Suppressor macrophage (primary cell): ENCODE measurements around the gene LMO7.

Source experiments
- DNase-seq, 4 experiments: peaks; one replicate each; pipeline ENCODE4 v3.0.0-alpha.2; 2020 to 2022

LMO7 gene

DNA sequence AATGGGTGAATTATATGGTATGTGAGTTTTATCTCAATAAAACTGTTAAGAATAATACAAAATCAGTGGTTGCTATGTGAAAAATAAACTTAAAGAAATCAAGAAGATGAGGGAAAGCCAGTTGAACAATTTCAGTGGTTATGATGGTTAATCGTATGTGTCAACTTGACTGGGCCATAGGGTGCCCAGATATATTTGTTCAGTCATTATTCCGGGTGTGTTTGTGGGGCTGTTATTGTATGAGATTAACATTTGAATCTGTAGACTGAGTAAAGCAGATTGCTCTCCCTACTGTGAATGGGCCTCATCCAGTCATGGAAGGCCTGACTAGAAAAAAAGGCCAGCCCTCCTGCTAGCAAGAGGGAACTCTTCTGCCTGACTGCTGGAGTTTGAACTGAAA lies 109.3 kb downstream of the LMO7 start:
- DNase-seq: no peak

DNA sequence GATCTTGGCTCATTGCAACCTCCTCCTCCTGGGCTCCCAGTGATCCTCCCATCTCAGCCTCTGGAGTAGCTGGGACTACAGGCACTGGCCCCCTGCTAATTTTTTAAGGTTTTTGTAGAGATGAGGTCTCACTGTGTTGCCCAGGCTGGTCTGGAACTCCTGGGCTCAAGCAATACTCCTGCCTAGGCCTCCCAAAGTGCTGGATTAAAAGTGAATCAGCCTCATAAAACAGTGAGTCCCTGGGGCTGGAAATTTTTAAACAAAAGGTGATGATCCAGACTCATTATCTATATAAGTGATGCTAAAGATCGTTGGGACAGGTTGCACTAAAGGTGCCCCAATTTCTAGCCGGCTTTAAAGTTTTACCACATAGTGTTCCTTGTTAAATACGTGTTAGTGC lies 112.7 kb downstream of the LMO7 start:
- no peak for DNase-seq

DNA sequence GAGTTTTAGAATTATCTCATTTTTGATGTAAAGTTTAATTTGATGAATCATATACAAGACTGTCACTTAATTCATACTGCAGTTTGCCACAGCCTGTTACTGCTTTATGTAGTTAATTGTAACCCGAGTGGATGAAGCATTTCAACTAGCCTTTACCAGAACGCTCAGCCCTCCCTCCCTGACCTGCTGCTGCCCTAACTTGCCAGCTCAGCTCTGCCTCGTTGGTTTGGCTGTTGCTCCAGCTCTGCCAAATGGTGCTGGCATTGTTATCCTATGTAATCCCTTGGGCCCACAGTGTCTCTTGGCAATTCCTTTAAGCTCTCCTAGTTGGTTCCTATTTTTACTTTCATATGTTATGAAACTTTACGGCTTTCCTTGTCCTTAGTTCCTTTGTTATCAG lies 113.3 kb downstream of the LMO7 start:
- DNase-seq: peak in 2 of 4 experiments; percentile 3 to 6

DNA sequence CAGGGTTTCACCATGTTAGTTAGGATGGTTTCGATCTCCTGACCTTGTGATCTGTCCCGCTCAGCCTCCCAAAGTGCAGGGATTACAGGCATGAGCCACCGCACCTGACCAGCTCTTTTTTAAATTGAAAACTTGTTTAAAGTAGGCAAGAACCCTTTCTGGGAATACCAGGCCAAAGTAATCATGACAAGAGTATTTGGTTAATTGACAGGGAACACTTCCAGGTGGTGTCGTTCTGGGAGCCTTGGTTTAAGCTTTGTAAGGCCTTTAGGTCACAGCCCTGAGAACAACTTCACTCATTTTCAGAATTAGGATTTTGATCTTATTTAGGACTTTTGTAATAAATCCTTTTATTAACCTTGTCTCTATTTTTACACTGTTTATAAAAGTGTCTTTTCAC lies 115.2 kb downstream of the LMO7 start:
- DNase-seq: no peak

DNA sequence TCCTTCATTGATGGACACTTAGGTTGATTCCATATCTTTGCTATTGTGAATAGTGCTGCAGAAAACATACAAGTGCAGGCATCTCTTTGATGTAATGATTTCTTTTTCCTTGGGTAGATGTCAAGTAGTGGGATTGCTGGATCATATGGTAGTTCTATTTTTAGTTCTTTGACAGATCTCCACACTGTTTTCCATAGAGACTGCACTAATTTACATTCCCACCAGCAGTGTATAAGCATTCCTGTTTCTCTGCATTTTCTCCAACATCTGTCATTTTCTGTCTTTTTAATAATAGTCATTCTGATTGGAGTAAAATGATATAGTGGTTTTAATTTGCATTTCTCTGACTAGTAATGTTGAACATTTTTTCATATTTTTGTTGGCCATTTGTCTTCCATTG lies 116.7 kb downstream of the LMO7 start:
- DNase-seq: no peak

DNA sequence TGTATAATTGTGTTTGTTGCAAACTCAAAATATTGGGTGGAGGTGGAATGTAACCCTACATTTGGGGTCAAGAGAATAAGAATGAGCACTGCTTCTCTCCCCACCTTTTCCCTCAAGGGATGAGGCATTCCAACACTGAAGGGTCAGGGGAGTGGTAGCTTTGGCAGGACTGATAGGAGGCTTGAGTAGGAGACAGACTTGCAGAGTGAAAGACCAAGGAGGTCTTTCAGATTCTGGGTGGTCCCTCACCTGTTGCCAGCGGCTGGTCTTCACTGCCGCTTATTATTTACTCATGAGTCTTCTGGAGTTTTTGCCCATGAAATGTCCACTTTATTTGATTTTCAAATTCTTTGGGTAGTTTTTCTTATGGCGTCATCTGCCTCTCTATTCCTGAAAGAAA lies 118.8 kb downstream of the LMO7 start:
- DNase-seq: no peak

DNA sequence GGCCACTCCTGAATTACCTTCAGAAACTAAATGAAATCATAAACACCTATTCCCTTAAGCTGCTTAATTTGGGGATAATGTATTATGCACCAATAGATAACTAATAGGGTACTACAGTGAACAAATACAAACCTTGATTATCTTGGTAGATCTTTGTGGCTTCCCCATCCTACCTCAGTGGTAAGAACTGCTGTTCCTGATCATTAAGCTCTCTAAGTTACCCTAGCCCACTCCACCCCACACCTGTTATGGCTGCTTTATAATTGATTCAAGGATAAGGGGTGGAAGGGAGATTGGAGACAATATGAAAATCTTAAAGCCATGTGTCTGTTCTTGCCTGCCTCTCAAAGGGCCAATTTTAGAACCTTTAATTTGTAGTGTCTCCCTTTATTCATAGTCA lies 121.2 kb downstream of the LMO7 start:
- no peak for DNase-seq

DNA sequence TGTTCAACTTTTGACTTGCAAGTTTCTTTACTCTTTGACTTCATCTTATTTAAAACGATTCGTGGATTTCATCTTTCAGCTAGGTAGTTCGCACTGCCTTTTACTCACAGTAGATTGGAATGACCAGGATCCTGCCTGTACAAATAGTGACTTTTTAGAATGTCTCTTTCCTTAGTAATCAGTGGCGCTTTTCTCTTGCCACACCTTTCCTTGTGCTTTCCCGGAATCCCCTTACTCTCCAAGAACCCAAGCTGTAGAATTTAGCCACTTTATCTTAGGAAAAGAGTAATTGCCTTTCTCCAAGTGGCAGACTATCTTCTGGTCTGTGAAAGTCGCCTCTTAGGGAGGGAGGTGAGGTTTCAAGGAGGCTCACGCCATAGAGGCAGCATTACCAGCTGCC lies 123.4 kb downstream of the LMO7 start:
- no peak for DNase-seq

DNA sequence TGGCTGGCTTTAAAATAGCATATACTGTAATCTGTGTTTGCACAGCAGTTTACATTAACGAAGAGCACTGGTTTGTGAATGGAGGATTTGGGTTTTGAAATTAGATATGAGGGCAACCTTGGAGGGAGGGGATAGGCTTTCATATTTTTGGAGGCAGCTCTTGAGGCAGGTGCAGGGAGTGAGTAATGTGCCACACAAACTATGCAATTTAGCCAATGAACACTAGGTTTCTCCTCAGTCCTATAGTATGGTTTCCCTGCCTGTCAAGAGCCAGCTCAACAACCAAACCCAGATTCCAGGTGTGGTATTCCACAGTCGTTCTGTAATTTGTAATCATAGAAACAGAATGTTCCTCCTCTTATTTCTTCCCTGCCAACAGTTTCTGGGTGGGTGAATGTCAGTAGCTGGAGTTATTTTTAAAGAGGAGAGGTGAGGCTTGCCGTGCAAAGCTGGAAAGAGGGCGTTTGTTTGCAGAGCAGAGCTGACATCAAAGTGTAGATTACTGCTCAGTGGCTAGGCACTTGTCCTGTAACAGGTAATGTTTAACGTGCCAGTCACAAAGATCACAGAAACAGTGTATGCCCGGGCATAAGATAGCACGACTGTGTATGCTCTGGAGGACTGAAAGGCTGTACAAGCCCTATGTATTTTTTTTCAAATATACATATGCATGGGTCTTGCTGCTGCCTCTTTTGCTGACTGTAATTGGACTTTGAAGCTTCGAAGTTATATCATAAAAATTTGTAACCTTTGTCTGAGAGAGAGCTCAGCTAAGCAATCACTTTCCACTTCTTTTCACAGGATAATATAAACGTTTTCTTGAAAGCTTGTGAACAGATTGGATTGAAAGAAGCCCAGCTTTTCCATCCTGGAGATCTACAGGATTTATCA lies 124.2 kb downstream of the LMO7 start:
- DNase-seq: no peak

DNA sequence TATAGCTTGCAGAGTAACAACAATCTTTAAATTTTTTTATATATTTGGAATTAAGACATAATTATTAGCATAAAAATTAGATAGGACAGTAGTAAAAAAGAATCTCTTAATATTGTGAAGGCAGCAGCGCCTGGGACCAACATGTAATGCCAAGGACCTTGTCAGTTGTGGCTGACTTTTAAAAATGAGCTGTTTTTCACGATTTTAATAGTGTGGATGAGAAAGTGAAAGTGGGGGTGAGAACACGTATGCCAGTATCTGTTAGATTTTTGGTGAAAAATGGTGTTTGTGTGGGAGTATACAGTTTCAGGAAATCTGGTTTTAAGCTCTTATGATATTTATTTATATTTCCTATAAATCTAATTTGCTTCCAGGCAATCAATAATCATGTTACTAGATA lies 125.2 kb downstream of the LMO7 start:
- no peak for DNase-seq

DNA sequence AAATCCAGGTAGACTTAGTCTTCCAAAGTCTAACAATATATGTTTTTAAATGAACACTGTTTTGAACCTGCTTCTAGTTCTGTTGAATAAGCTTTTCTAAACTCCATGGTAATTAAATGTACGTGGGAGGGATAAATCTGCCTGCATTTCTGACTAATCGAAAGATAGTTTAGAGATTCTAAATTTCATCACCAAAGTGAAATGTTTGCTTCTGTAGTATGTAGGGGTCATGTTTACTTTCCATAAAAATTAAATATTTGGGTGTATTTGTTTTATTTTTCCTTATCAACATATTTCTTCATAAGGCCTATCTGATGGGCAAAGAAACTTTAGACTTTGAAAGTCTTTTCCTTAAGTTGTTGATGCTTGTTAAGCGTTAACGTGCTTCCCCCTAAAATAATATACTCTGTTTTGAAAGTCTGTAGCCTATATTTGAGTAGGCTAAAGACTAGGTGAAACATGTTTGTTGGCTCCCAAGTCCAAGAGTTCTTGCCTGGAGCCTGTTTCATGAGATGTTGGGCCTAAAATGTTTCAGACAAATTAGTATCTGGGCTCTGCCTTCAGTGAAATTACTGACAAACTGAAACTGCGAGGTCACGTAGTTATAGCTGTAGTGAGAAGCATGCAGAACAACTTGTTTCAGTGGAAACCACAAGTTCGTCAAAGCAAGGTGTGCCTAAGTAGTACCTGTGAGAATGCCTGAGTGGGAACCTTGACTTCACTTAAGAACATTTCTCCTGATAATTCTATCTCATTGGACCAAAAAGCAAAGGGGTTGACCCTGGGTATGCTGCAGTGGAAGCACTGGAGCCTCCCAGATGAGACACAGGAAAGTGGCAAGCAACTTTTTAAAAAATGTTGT lies 126.2 kb downstream of the LMO7 start:
- no peak for DNase-seq

DNA sequence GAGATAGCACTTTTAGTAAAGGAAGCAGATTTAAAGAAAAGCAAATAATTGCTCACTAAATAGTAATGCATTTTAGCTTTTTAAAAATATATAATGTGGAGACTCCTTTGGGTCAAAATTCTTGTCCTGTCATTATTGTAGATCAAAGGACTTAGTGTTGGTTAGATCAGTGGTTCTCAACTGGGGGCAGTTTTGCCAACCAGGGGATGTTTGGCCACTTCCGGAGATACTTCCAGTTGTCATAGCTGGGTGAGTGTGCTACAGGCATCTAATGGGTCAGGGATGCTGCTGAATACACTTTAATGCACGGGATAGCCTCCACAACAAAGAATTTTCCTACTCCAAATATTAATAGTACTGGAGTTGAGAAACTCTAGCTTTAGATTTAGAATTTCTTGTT lies 126.8 kb downstream of the LMO7 start:
- no peak for DNase-seq

DNA sequence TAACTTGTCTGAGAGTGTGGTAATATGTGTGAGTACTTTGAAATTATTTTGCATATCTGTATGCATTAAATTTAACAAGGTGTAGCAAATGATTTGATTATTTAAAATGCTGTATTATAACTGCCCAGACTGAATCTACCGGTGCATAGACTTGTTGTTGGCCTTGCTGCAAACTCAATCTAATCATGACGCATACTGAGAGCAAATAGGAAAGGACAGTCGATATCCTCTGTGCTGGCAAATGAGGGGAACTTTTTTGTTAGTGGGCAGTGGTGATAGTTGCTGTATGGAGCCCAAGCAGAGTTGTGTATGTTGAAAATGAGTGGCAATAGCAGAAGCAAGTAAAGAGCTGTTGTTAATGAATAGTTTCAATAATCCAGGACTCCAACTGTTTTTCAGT lies 127.4 kb downstream of the LMO7 start:
- no peak for DNase-seq

DNA sequence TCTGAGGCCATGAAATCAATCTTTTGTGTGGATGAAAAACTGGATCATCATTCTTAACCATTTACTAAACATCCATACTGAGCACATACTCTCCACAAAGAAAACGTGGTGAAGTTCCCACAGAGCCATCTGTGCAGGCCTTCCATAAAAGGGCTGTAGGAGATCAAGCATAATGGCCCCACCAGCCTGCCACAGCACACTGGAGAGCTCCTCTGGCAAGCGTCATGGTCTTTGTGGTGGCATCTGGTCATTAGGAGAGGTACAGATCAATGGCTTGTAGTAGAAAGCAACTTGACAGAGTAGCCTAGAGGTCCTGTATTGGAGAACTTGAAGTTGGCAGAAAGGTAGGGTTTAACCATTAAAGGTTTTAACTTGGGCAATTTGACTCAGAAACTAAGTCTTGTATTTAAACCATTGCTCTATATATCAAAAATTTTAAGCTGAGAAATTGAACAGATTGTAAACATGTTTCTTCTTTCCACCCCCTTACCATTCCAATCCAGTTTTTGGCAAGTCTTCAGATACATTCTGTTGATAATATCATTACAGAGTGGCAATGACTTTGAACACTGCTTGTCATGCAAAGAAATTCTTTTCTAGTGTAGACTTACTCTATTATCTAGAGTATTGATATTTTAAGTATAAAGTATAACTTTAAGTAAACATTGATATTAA lies 128.3 kb downstream of the LMO7 start:
- no peak for DNase-seq

DNA sequence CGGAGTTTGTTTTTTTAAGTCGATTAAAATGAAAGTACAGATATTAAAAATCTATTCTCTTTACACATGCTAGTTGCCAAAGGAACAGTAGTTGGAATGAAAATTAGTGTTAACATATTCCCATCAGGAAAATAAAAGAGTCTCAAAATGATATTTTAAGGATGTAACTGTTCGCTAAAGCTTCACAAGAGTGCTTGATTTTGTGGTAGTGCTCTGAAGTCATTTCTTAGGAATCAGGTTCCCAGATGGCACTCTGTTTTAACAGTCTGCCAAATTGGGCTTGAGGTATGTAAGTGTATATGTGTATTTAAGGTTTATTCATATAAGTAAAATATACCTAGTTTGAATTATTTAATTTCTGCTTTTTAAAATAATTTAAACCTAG lies 128.8 kb downstream of the LMO7 start:
- no peak for DNase-seq

DNA sequence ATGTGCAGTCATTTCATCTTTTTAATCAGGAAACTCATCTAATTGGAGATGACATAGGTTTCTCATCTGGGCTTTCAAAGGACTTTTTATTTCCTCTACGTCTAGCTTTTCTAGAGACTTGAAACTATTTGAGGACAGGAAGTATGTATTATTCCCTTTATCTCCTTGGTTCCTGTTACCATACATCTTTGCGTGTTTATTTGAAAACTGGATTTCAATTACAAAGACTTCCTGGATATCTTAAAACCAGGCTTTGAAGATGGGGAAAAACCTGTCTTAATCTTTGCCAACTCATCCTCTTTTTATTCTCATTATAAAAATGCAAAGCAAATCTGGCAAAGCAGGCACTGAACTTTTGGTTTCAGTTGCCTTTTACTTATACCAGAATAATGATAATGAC lies 130.5 kb downstream of the LMO7 start:
- DNase-seq: no peak

DNA sequence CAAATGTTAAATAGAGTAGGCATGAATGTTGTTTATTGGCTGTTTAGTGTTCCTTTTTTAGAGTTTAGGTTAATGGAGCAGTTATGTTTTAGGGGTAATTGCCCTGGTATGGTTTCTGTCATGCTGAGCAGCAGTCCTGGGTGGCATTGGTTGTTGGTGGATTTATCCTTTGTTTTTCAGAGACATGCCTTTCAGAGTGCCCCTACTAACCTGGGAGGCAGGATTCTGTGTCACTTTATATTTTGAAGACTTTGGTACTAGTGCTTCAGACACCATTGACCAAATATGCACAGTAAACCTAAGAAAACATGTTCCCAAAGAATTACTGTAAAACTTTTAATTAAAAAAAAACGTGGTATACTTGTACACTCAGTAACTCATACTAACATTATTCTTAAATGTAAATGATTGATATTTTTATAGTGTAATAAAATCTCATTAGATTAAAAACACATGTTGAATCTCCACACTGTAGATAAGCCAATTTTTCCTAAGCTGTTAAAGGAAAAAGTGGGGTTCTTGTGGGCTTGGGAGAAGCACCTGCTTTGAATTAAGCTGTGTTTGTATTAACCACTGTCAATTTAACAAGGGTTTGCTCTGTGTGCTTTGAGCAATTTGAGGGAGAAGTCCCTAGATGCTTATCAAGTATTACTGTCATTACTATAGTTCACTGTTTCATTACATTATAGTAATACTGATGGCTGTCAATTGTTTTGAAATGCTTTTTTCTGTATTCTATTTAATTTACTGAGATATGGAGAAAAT lies 133.2 kb downstream of the LMO7 start:
- no peak for DNase-seq

DNA sequence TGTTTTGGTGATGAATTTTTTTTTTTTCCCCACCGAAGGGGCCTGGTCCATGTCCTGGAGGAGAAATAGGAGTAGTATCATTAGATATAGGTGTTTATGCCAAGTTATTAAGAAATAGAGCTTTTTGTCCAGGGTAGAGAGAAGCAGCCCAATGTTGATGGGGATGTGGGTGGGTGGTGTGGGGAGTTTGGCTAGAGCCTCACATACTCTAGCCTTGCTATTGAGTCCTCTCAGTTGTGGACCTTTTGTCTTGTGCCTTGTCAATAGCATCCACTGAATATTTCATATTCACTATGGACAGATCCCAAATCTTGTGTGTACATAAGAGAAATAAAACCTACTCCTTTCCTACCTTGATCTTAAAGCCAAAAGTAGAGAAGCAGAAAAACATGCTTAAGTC lies 134.0 kb downstream of the LMO7 start:
- no peak for DNase-seq

DNA sequence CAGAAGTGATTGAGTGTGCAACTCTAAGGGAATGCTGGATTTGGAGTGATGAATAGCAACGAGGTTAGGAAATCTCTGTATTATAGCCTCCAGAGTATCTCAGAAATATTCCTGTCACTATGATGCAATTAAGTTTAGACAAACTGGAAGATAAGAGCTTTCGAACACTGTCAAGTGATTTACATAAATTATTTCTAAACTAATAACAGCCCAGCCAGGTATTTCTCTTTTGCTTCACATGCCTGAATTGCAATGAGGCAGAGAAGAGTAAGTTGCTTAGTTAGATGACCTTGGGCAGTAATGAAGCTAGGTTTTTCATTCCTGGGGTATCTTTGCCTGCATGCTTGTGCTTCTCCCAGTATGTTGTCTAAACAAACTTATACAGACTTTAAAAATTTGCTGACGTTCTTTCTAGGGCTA lies 134.5 kb downstream of the LMO7 start:
- no peak for DNase-seq

DNA sequence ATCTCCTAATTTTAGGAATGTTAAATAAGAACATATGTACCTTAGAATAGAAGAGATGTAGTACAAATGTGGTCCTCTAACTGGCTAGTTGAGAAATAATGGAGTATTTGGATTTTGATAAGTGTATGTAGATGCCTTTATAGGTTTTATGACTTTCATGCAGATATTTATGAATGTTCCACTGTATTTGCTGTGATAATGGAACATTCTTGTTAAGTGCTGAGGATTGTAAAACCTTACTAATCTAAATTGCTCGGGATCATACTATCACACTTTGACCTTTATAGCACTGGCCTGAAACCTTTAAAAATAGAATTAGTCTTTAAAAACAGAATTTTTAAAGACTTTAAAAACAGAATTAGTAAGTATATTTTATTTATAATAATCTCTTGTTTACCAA lies 135.1 kb downstream of the LMO7 start:
- DNase-seq: no peak

DNA sequence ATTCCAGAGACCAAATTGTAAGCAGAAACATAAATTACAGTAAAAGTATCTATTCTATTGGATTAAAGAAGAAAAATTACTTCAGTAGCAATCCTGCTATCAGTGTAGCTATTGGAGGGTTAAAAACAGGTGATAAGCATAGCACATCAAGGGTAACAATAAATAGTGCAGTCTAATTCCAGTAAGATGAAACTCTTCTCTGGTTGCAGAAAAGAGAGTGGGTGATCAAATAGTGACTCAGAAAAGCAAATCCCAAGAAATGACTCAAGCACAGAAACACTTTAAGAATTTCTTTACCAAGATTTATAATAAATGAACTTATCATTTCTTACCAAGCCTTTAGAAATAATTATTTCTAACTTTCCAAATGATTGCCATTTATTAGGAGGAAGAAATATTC lies 135.7 kb downstream of the LMO7 start:
- DNase-seq: no peak

DNA sequence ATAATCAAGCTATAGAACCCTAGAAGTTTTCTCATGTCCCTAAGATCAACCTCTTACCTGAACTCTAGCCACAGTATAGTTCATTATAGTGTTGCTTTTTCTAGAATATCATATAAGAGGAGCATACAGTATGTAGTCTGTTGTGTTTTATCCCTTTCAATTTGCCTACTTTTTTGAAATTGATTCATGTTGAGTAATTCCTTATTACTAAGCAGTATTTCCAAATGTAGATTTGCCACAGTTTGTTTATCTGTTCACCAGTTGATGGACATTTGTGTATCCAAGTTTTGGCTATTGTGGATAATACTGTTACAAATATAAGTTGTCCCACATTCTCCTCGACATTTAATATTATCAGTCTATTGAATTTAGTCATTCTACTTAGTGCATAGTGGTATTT lies 138.0 kb downstream of the LMO7 start:
- no peak for DNase-seq

DNA sequence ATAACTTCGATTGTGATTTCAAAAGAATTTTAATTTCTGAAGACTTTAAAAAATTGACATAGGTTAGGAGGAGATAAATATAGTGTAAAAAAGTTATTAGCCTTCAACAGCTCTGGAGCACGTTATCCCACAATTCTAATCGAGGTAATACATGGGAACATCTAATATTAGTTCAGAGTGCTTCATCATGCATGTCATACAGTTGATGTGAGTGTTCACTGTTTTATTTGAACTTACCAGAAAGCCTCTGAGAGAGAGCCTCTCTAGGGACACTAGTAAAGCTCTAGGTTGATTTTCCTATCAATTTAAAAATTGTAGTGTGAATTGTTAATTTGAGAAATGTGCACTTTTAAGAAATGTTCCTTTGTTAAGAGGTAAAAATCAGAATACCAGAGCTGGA lies 140.4 kb downstream of the LMO7 start:
- no peak for DNase-seq
